HG02938 (cell line): ENCODE measurements around the gene FBXL12.
"Not testable (repeated sequence)": the region's sequence is repeated elsewhere in the genome, so short reads cannot be mapped to it uniquely, and the experiment has no call there.

Source experiments
- ATAC-seq: cut with Tn5 transposase; IDR thresholded peaks from one replicate; pipeline ENCODE4 v1.9.1; 2021; ENCODE audit warnings: mild to moderate bottlenecking, moderate library complexity; ENCODE audit not compliant: unreplicated experiment

FBXL12 gene

GRCh38 chr19:9818734-9819595 lies at the start of gene FBXL12:
FBXL12 (minus strand) TSS chr19:9819079; CDS start chr19:9818813, 266 bp downstream.
- peak; percentile 83 for ATAC-seq

GRCh38 chr19:9865732-9866501 lies 47.0 kb upstream of the FBXL12 start:
- no peak for ATAC-seq

GRCh38 chr19:9863759-9864158 lies 44.9 kb upstream of the FBXL12 start:
- ATAC-seq, result no peak

GRCh38 chr19:9862938-9863337 lies 44.1 kb upstream of the FBXL12 start:
- no peak for ATAC-seq

- ATAC-seq, result no peak
These were observed 42.6 kb upstream of the FBXL12 start for GRCh38 chr19:9861503-9861902.

GRCh38 chr19:9860407-9860806 lies 41.5 kb upstream of the FBXL12 start:
- no peak for ATAC-seq

GRCh38 chr19:9858766-9859165 lies 39.9 kb upstream of the FBXL12 start:
- no peak for ATAC-seq

GRCh38 chr19:9857920-9858746 lies 39.3 kb upstream of the FBXL12 start:
- no peak for ATAC-seq

- no peak for ATAC-seq
These were observed 38.3 kb upstream of the FBXL12 start for GRCh38 chr19:9857076-9857721.

- ATAC-seq, result no peak
These were observed 37.7 kb upstream of the FBXL12 start for GRCh38 chr19:9856609-9857008.

GRCh38 chr19:9854282-9854846 lies 35.5 kb upstream of the FBXL12 start:
- ATAC-seq, result no peak

- ATAC-seq, result no peak
These were observed 31.5 kb upstream of the FBXL12 start for GRCh38 chr19:9850235-9850959.

- ATAC-seq, result no peak
These were observed 30.9 kb upstream of the FBXL12 start for GRCh38 chr19:9849791-9850190.

- no peak for ATAC-seq
These were observed 29.9 kb upstream of the FBXL12 start for GRCh38 chr19:9848762-9849161.

GRCh38 chr19:9848060-9848459 lies 29.2 kb upstream of the FBXL12 start:
- ATAC-seq, result no peak

GRCh38 chr19:9847087-9847671 lies 28.3 kb upstream of the FBXL12 start:
- ATAC-seq, result no peak

GRCh38 chr19:9843626-9844273 lies 24.9 kb upstream of the FBXL12 start:
- not testable (repeated sequence) for ATAC-seq

- ATAC-seq, result no peak
These were observed 24.2 kb upstream of the FBXL12 start for GRCh38 chr19:9842834-9843625.
